ENCODE data around the gene COPG2.

The COPG2 gene

GRCh38 chr7:130463553-130464434, 204.8 kb downstream of the COPG2 start:
- DNase-seq = peak; percentile 61

- no peak for DNase-seq
Observed at GRCh38 chr7:130461272-130461671, 207.3 kb downstream of the COPG2 start.

GRCh38 chr7:130458257-130458656, 210.3 kb downstream of the COPG2 start:
- DNase-seq = no peak
